Activated CD4-positive, alpha-beta T cell treated with anti-CD3 and anti-CD28 coated beads for 36 hours (primary cell): ENCODE measurements around the gene CELSR1. TPM values are rescaled to one million over a fixed set of nuclear protein-coding genes. Genes with fewer than 3 reads are reported as not detected.

Experiments used
- total RNA-seq, 2 experiments: library from RNA; stranded (reverse); gene quantifications; one replicate each; pipeline ENCODE4 v1.2.3, GENCODE V29; 2021

Gene CELSR1
- total RNA-seq, 2 experiments from 2014 or later = 0.43 to 0.46 TPM

Other genes starting within 250 kb of the CELSR1 start
- gene GTSE1, start 240.8 kb downstream of the CELSR1 start, total RNA-seq = 10 to 100 TPM; 39.9 to 42.4 TPM
- 10 to 100 TPM; 61.4 to 75.3 TPM for gene TRMU, start 201.9 kb downstream of the CELSR1 start, total RNA-seq
- 10 to 100 TPM; 25.7 to 40.7 TPM for gene GRAMD4, start 82.8 kb upstream of the CELSR1 start, total RNA-seq
- gene CERK, start 200.6 kb upstream of the CELSR1 start, total RNA-seq = 10 to 100 TPM; 27.0 to 32.8 TPM
- 10 to 100 TPM; 36.0 to 38.0 TPM for gene TBC1D22A, start 225.0 kb upstream of the CELSR1 start, total RNA-seq